HEK293T (cell line): ENCODE results near the gene BCAM.
"Not testable (repeated sequence)": the region's sequence is repeated elsewhere in the genome, so short reads cannot be mapped to it uniquely, and the experiment has no call there.

ENCODE experiments used
- CTCF ChIA-PET: fragments of 350-600 bp; formaldehyde crosslinking; extraction: SDS; loops from one replicate; lab custom pipeline; 2021; ENCODE audit warnings: antibody characterized with exemption, inconsistent platforms; lab: Yijun Ruan, JAX
- POLR2A ChIA-PET: fragments of 350-600 bp; formaldehyde crosslinking; extraction: SDS; loops from one replicate; lab custom pipeline; 2020; ENCODE audit warnings: antibody characterized with exemption, inconsistent platforms; lab: Yijun Ruan, JAX
- DNase-seq: peaks from one replicate; pipeline ENCODE4 v3.0.0; 2012; ENCODE audit warnings: mixed read lengths; ENCODE audit errors: extremely low spot score
- ARNT ChIP-seq: fragments of 450-650 bp; IDR thresholded peaks from 2 replicates; pipeline ENCODE4 v1.6.1; 2017; ENCODE audit warnings: mild to moderate bottlenecking
- BHLHE40 ChIP-seq: fragments of 450-650 bp; IDR thresholded peaks from 2 replicates; pipeline ENCODE4 v1.6.1; 2016; ENCODE audit warnings: mild to moderate bottlenecking, moderate library complexity, borderline replicate concordance
- CTBP1 ChIP-seq: fragments of 450-650 bp; IDR thresholded peaks from 2 replicates; pipeline ENCODE4 v1.6.1; 2016; ENCODE audit warnings: borderline replicate concordance
- ELF4 ChIP-seq: fragments of 450-650 bp; IDR thresholded peaks from 2 replicates; pipeline ENCODE4 v1.6.1; 2017; ENCODE audit warnings: antibody characterized with exemption
- FOXA1 ChIP-seq: fragments of 450-650 bp; IDR thresholded peaks from 2 replicates; pipeline ENCODE4 v1.6.1; 2016; ENCODE audit warnings: mild to moderate bottlenecking
- FOXK2 ChIP-seq: fragments of 450-650 bp; IDR thresholded peaks from 2 replicates; pipeline ENCODE4 v1.6.1; 2016; ENCODE audit warnings: mild to moderate bottlenecking
- FOXM1 ChIP-seq: fragments of 450-650 bp; IDR thresholded peaks from 2 replicates; pipeline ENCODE4 v1.6.1; 2017; ENCODE audit warnings: mild to moderate bottlenecking, borderline replicate concordance
- HDGF ChIP-seq: fragments of 450-650 bp; IDR thresholded peaks from 2 replicates; pipeline ENCODE4 v1.6.1; 2017; ENCODE audit warnings: antibody characterized with exemption, borderline replicate concordance
- L3MBTL2 ChIP-seq: fragments of 450-650 bp; conservative IDR thresholded peaks from 2 replicates; pipeline ENCODE4 v1.6.1; 2016; ENCODE audit warnings: mild to moderate bottlenecking
- LEF1 ChIP-seq: fragments of 450-650 bp; IDR thresholded peaks from 2 replicates; pipeline ENCODE4 v1.6.1; 2017; ENCODE audit warnings: mild to moderate bottlenecking, borderline replicate concordance
- NFRKB ChIP-seq: fragments of 450-650 bp; IDR thresholded peaks from 2 replicates; pipeline ENCODE4 v1.6.1; 2016; ENCODE audit warnings: mild to moderate bottlenecking, moderate library complexity
- SP1 ChIP-seq: fragments of 450-650 bp; IDR thresholded peaks from 2 replicates; pipeline ENCODE4 v1.6.1; 2017
- SUZ12 ChIP-seq: fragments of 450-650 bp; IDR thresholded peaks from 2 replicates; pipeline ENCODE4 v1.6.1; 2016; ENCODE audit warnings: mild to moderate bottlenecking
- TARDBP ChIP-seq: fragments of 450-650 bp; IDR thresholded peaks from 2 replicates; pipeline ENCODE4 v1.6.1; 2016
- ZNF384 ChIP-seq: fragments of 450-650 bp; IDR thresholded peaks from 2 replicates; pipeline ENCODE4 v1.6.1; 2016
- TF ChIP-seq, protein P1 (sequence below): fragments of 450-650 bp; IDR thresholded peaks from 2 replicates; pipeline ENCODE4 v1.6.1; 2016

The BCAM gene

DNA sequence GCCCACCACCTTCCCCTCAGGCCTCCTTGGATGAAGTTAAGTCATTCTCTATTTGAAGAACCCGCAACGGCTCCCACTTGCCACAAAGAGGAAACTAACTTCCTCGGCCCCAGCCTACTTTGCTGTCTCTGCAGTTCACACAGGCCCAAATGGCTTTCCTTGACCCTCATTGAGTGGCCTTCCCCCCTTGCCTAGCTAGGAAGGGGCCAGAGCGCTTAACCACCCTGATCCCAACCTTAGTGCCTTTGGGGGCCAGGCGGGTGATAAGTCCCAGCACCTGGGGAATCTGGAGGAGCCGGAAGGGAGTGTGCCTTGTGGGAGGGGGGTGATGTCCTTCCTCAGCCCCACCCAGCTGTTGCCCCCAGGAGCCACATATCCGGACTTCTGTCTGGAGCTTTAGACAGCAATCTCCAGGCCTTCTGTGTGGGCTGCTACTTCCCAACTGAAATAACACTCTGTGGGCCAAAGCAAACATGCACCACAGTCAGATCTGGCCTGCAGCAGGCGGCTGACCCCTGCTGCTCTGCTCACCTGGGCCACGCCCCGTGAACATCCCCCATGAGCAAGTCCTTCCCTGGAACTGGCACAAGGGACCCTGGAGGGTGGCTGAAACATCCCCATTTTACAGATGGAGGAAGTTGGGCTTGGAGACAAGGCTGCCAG lies 47.6 kb downstream of the BCAM start:
- ChIA-PET POLR2A (interaction anchor here (1.5 kb wide), 1 partner anchor 8 kb away, joined by 3 read pairs; no protein-coding TSS in a partner anchor), CTCF (no interaction called here)
- no peak for DNase-seq
- TF ChIP-seq FOXA1 (no peak), ARNT (no peak), TARDBP (no peak), L3MBTL2 (no peak), NFRKB (no peak), SUZ12 (no peak), ELF4 (no peak), ZNF384 (no peak)

DNA sequence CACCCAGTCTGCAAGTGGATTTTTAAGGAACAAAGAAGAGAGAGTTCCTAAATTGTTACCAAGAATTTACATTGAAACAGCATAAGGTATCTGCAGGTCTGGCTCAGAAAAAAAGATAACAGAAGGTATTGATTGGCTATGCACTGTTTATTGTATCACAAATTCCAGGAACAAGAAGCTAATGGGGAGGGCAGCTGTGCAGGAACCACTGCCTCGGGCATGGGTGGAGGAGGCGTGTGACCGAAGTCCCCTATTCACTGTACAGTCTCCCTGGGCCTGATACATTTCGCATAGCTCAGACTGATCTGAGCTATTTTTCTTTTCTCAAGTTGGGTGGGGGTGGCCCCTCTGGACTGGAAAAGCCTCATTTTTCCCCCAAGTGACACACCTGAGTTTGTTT lies 48.9 kb downstream of the BCAM start:
- POLR2A ChIA-PET, result interaction anchor here (1.5 kb wide), 1 partner anchor 9 kb away, joined by 3 read pairs; no protein-coding TSS in a partner anchor

DNA sequence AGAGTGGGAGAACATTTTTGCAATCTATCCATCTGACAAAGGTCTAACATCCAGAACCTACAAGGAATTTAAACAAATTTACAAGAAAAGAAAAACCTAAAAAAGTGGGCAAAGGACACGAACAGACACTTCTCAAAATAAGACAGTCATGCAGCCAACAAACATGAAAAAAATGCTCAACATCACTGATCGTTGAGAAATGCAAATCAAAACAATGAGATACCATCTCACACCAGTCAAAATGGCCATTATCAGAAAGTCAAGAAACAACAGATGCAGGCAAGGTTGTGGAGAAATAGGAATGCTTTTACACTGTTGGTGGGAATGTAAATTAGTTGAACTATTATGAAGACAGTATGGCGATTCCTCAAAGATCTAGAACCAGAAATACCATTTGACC lies 52.7 kb downstream of the BCAM start:
- CTCF ChIA-PET, DNase-seq, POLR2A ChIA-PET: not testable (repeated sequence)

More for the DNA sequence above, 48.9 kb downstream of the BCAM start:
- DNase-seq, result no peak
- CTCF ChIA-PET, result interaction anchor here (0.7 to 1.0 kb wide), 3 partner anchors 73 to 419 kb away, joined by 3 read pairs; no protein-coding TSS in a partner anchor
- no peak for TF ChIP-seq FOXM1
- TF ChIP-seq, protein P1, sequence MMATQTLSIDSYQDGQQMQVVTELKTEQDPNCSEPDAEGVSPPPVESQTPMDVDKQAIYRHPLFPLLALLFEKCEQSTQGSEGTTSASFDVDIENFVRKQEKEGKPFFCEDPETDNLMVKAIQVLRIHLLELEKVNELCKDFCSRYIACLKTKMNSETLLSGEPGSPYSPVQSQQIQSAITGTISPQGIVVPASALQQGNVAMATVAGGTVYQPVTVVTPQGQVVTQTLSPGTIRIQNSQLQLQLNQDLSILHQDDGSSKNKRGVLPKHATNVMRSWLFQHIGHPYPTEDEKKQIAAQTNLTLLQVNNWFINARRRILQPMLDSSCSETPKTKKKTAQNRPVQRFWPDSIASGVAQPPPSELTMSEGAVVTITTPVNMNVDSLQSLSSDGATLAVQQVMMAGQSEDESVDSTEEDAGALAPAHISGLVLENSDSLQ, result no peak
- TF ChIP-seq NFRKB, result no peak
- TF ChIP-seq HDGF, result no peak
- TF ChIP-seq BHLHE40, result no peak
- TF ChIP-seq L3MBTL2, result no peak
- no peak for TF ChIP-seq LEF1
- no peak for TF ChIP-seq ZNF384
- no peak for TF ChIP-seq FOXA1

DNA sequence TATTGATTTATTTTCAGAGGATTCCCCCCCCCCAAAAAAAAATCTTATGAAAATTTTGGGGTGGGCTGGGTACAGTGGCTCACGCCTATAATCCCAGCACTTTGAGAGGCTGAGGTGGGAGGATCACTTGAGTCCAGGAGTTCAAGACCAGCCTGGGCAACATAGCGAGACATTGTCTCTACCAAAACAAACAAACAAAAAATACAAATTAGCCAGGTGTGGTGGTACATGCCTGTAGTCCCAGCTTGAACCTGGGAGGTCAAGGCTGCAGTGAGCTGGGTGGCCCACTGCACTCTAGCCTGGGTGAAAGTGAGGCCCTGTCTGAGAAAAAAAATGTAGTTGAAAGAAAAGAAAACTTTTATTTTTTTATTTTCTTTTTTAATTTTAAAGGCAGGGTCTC lies 55.1 kb downstream of the BCAM start:
- ChIA-PET POLR2A (no interaction called here), CTCF (no interaction called here)
- DNase-seq, result no peak

DNA sequence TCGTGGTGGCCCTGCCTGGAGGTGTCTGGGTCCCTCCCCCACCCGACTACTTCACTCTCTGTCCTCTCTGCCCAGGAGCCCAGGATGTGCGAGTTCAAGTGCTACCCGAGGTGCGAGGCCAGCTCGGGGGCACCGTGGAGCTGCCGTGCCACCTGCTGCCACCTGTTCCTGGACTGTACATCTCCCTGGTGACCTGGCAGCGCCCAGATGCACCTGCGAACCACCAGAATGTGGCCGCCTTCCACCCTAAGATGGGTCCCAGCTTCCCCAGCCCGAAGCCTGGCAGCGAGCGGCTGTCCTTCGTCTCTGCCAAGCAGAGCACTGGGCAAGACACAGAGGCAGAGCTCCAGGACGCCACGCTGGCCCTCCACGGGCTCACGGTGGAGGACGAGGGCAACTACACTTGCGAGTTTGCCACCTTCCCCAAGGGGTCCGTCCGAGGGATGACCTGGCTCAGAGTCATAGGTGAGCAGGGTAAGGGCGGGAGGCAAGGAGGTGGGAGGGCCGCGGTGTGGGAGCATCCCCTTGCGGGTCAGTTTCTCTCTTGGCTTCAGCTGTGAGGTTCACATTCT lies 56.4 kb downstream of the BCAM start:
- TF ChIP-seq NFRKB (no peak), HDGF (no peak), BHLHE40 (no peak), FOXK2 (no peak), SUZ12 (no peak)
- TF ChIP-seq, protein P1, result no peak
- POLR2A ChIA-PET, result no interaction called here
- CTCF ChIA-PET, result interaction anchor here (1.0 kb wide), 1 partner anchor 21 kb away, joined by 3 read pairs; no protein-coding TSS in a partner anchor
- DNase-seq, result no peak

More for the DNA sequence above, 55.1 kb downstream of the BCAM start:
- TF ChIP-seq ELF4 (no peak), ZNF384 (no peak), HDGF (no peak), ARNT (no peak), SUZ12 (no peak), LEF1 (no peak), SP1 (no peak), CTBP1 (no peak), FOXK2 (no peak), L3MBTL2 (no peak), TARDBP (no peak), BHLHE40 (no peak), NFRKB (no peak), FOXM1 (no peak), FOXA1 (no peak)
- TF ChIP-seq, protein P1, result no peak

DNA sequence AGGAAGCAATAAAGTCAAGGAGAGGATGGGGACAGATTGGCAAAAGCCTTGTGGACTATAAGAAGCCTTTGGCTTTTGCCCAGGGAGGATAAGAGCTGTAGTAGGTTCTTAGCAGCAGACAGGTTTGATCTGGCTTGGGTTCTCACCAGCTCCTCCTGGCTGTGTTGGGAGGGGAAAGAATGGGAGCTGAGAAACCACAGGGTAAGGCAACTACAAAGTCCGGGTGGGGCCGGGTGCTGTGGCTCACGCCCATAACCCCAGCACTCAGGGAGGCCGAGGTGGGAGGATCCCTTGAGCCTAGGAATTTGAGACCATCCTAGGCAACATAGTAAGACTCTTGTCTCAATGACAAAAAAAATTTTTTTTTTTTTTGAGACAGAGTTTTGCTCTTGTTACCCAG lies 57.8 kb downstream of the BCAM start:
- DNase-seq, result no peak
- CTCF ChIA-PET, result no interaction called here
- TF ChIP-seq L3MBTL2 (no peak), FOXK2 (no peak), NFRKB (no peak), ARNT (no peak), ZNF384 (no peak), FOXA1 (no peak), TARDBP (no peak), CTBP1 (no peak), HDGF (no peak), LEF1 (no peak), SP1 (no peak), FOXM1 (no peak)
- TF ChIP-seq, protein P1, result no peak
- POLR2A ChIA-PET, result no interaction called here
